HFFc6 (cell line): ENCODE measurements around the gene SMC4. TPM values are rescaled to one million over a fixed set of nuclear protein-coding genes. Genes with fewer than 3 reads are reported as not detected.

Source experiments
- DNase-seq: peaks from one replicate; pipeline ENCODE4 v3.0.0-alpha.2; 2018
- H3K27ac Mint-ChIP-seq: 2 replicates; pipeline ENCODE4 v1.8.0; 2020; ENCODE audit warnings: mild to moderate bottlenecking, mixed read lengths
- H3K27me3 Mint-ChIP-seq: 2 replicates; pipeline ENCODE4 v1.8.0; 2021; ENCODE audit warnings: mild to moderate bottlenecking, moderate library complexity, mixed read lengths; ENCODE audit not compliant: insufficient read depth
- H3K36me3 Mint-ChIP-seq: 2 replicates; pipeline ENCODE4 v1.8.0; 2021; ENCODE audit warnings: low read depth, mixed read lengths
- H3K4me1 Mint-ChIP-seq: 2 replicates; pipeline ENCODE4 v1.8.0; 2020; ENCODE audit warnings: low read depth, mixed read lengths
- H3K4me3 Mint-ChIP-seq: 2 replicates; pipeline ENCODE4 v1.8.0; 2020; ENCODE audit warnings: mild to moderate bottlenecking, moderate library complexity, mixed read lengths
- H3K9me3 Mint-ChIP-seq: 2 replicates; pipeline ENCODE4 v1.8.0; 2020; ENCODE audit warnings: mild to moderate bottlenecking, mixed read lengths
- total RNA-seq, 6 experiments: library from RNA; stranded (reverse); fragmentation: NEBNext Ultra II Directional; extraction: Animal tissue kit (Norgen Biotek cat#: 25700); gene quantifications; 2 replicates in 1 of 6; 3 replicates in 5 of 6; pipeline ENCODE4 v1.2.3, GENCODE V29; 2021
- TF ChIP-seq, protein P1 (sequence below): fragments of 200-600 bp; sonication (generic); IDR thresholded peaks from 2 replicates; pipeline ENCODE4 v1.5.0; 2021; ENCODE audit warnings: antibody characterized with exemption, mild to moderate bottlenecking

The SMC4 gene
- total RNA-seq, 6 experiments from 2014 or later, result 58.2 to 116 (median 106) TPM

GRCh38 chr3:160369784-160370183 lies 29.7 kb upstream of the SMC4 start:
- H3K4me3 Mint-ChIP-seq, result no peak overlapping the region
- peaks cover 35% of the 10 kb centered on the region for H3K36me3 Mint-ChIP-seq
- no peaks in the 10 kb centered on the region; the same call in 1 of the 2 replicates for H3K27me3 Mint-ChIP-seq
- H3K4me1 Mint-ChIP-seq, result peaks cover 30% of the 10 kb centered on the region
- no peaks in the 10 kb centered on the region for H3K9me3 Mint-ChIP-seq
- TF ChIP-seq, protein P1, sequence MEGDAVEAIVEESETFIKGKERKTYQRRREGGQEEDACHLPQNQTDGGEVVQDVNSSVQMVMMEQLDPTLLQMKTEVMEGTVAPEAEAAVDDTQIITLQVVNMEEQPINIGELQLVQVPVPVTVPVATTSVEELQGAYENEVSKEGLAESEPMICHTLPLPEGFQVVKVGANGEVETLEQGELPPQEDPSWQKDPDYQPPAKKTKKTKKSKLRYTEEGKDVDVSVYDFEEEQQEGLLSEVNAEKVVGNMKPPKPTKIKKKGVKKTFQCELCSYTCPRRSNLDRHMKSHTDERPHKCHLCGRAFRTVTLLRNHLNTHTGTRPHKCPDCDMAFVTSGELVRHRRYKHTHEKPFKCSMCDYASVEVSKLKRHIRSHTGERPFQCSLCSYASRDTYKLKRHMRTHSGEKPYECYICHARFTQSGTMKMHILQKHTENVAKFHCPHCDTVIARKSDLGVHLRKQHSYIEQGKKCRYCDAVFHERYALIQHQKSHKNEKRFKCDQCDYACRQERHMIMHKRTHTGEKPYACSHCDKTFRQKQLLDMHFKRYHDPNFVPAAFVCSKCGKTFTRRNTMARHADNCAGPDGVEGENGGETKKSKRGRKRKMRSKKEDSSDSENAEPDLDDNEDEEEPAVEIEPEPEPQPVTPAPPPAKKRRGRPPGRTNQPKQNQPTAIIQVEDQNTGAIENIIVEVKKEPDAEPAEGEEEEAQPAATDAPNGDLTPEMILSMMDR, result no peak
- no peak overlapping the region for H3K27ac Mint-ChIP-seq
- DNase-seq, result no peak

DNA sequence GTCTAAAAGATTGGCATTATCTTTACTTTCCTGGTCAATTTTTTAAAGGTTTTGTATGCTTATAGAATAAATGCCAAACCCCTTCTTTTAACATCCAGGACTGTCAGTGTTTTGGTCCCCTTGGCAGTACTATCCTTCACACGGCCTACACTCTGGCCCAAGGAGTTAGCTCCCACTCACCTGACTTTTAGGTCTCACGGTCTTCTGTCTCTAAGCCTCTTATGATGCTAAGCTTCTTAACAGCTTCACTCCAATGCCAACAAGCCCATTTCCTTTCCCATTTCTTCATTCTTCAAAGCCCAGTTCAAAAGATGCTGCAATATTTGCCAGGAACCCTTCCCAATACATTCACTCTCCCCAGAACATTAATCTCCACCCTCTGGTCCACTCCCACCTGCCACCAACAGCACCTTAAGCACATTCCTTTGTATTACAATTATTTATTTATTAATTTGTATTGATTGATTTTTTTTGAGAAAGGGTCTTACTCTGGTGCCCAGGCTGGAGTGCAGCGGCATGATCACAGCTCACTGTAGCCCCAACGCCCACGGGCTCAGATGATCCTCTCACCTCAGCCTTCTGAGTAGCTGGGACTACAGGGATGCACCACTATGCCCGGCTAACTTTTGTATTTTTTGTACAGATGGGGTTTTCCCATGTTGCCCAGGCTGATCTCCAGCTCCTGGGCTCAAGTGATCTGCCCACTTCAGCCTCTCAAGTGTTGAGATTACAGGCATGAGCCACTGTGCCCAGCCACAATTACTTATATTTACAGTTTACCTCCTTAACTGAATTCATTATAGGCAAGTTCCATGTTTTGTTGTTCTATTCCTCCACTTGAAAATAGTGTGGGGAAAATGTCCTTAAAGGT lies 28.2 kb upstream of the SMC4 start:
- TF ChIP-seq, protein P1, result no peak
- Mint-ChIP-seq H3K27me3 (no peaks in the 10 kb centered on the region; the same call in 1 of the 2 replicates), H3K4me1 (peaks cover 35% of the 10 kb centered on the region), H3K9me3 (no peaks in the 10 kb centered on the region), H3K27ac (no peak overlapping the region), H3K36me3 (peaks cover 30% of the 10 kb centered on the region), H3K4me3 (no peak overlapping the region)
- DNase-seq, result no peak

DNA sequence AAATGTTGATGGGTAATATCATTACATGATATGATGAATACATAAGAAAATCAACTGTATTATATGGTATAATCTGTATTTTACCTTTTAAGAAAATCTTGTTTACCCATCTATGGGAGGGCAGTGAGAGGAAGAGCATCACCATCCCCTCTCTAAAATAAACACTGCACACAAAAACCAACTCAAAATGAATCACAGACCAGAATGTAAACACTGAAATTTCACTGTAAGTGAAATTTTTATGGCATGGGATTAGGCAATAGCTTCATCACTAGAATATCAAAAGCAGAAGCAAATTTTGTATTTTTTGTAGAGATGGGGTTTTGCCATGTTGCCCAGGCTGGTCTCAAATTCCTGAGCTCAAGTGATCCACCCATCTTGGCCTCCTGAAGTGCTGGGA lies 26.7 kb upstream of the SMC4 start:
- H3K27me3 Mint-ChIP-seq, result no peaks in the 10 kb centered on the region; the same call in 1 of the 2 replicates
- no peaks in the 10 kb centered on the region for H3K9me3 Mint-ChIP-seq
- TF ChIP-seq, protein P1, result no peak
- peak; percentile 68 for DNase-seq
- H3K27ac Mint-ChIP-seq, result peak overlapping the region; percentile 56; the same call in 1 of the 2 replicates
- peaks cover 33% of the 10 kb centered on the region for H3K36me3 Mint-ChIP-seq
- H3K4me1 Mint-ChIP-seq, result peaks cover 47% of the 10 kb centered on the region
- H3K4me3 Mint-ChIP-seq, result no peak overlapping the region

GRCh38 chr3:160373655-160374054 lies 25.8 kb upstream of the SMC4 start:
- H3K4me3 Mint-ChIP-seq, result no peak overlapping the region
- H3K36me3 Mint-ChIP-seq, result peaks cover 33% of the 10 kb centered on the region
- H3K4me1 Mint-ChIP-seq, result peaks cover 55% of the 10 kb centered on the region
- no peak for DNase-seq
- no peaks in the 10 kb centered on the region for H3K9me3 Mint-ChIP-seq
- TF ChIP-seq, protein P1, result no peak
- H3K27ac Mint-ChIP-seq, result no peak overlapping the region
- no peaks in the 10 kb centered on the region; the same call in 1 of the 2 replicates for H3K27me3 Mint-ChIP-seq

DNA sequence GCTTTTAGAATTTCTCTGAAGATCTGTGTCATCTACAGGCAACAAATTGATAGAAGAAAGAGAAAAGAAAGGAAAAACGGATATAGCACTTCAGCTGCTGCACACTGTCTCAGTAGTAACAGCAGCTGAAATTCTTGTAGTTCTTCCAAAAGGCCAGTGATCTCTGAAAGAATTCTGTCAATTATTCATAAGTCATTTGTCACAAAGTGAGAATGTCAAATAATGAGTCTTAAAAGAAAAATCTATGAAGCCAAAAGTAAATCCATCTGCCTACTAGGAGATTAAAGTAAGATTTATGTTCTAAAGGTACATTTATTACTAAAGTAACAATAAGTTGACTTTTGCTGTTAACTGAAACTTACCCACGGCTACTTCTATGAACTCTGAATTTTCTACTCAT lies 25.0 kb upstream of the SMC4 start:
- H3K36me3 Mint-ChIP-seq, result peaks cover 33% of the 10 kb centered on the region
- DNase-seq, result no peak
- TF ChIP-seq, protein P1, result no peak
- H3K4me3 Mint-ChIP-seq, result no peak overlapping the region; the same call in 1 of the 2 replicates
- H3K27ac Mint-ChIP-seq, result no peak overlapping the region
- H3K27me3 Mint-ChIP-seq, result no peaks in the 10 kb centered on the region; the same call in 1 of the 2 replicates
- peaks cover 64% of the 10 kb centered on the region for H3K4me1 Mint-ChIP-seq
- no peaks in the 10 kb centered on the region for H3K9me3 Mint-ChIP-seq
